Stomach (tissue), 4 donors: ENCODE results near the gene MEGF6.

ENCODE experiments used
- CTCF ChIP-seq, 7 experiments: fragments of 450-650 bp in 4 of 7; fragments of 200-600 bp in 3 of 7; sonication (generic) in 3 of 7; IDR thresholded peaks; one replicate each; pipeline ENCODE4 v1.5.1; 2016 to 2019; ENCODE audit warnings: antibody characterized with exemption in 7 of 7, control low read depth in 2 of 7, mild to moderate bottlenecking in 1 of 7
- POLR2A ChIP-seq, 4 donors: fragments of 450-650 bp; IDR thresholded peaks; one replicate each; pipeline ENCODE4 v1.6.1; 2016; ENCODE audit warnings: antibody characterized with exemption in 4 of 4, control low read depth in 2 of 4, mild to moderate bottlenecking in 1 of 4, moderate library complexity in 1 of 4

GRCh38 chr1:3477241-3477995 is 133.9 kb downstream of the MEGF6 start:
- no peak for TF ChIP-seq CTCF (IDR thresholded peaks at IDR 0.05)
- no peak for TF ChIP-seq POLR2A (IDR thresholded peaks at IDR 0.05)
